ENCODE measurements around the gene GNG3.
A peak's percentile ranks its signal among the peaks of the same experiment; 100 is the strongest.
"Not testable (repeated sequence)": the region's sequence is repeated elsewhere in the genome, so short reads cannot be mapped to it uniquely, and the experiment has no call there.

GNG3 gene

GRCh38 chr11:62669420-62670161 is 37.9 kb upstream of the GNG3 start:
- H3K4me3 ChIP-seq (ENCODE audit: low read depth, low read length), result no peak overlapping the region
- TF ChIP-seq CTCF (IDR thresholded peaks at IDR 0.05; ENCODE audit: control insufficient read depth, extremely low read depth, insufficient read depth), result no peak
- DNase-seq (ENCODE audit: low read depth), result peak; percentile 71

GRCh38 chr11:62671236-62671607 is 36.3 kb upstream of the GNG3 start:
- TF ChIP-seq CTCF (IDR thresholded peaks at IDR 0.05; ENCODE audit: control insufficient read depth, extremely low read depth, insufficient read depth), result no peak

GRCh38 chr11:62671608-62672389 is 35.7 kb upstream of the GNG3 start, which contains the start of the genes LBHD1 and UQCC3:
Gene LBHD1, minus strand, starts transcription at chr11:62672267. Its CDS starts 2,236 bp downstream, at chr11:62670031.
Gene UQCC3, plus strand, starts transcription at chr11:62671673. Its CDS starts 73 bp downstream, at chr11:62671746.
- DNase-seq (ENCODE audit: low read depth), result no peak
- peak within 1 kb of the TSS; percentile 89 for H3K4me3 ChIP-seq (ENCODE audit: low read depth, low read length)
- no peak for TF ChIP-seq CTCF (IDR thresholded peaks at IDR 0.05; ENCODE audit: control insufficient read depth, extremely low read depth, insufficient read depth)

More at GRCh38 chr11:62671236-62671607, 36.3 kb upstream of the GNG3 start:
- no peak for DNase-seq (ENCODE audit: low read depth)
- peak overlapping the region; percentile 89 for H3K4me3 ChIP-seq (ENCODE audit: low read depth, low read length)

GRCh38 chr11:62673196-62673525 is 34.3 kb upstream of the GNG3 start:
- no peak overlapping the region for H3K4me3 ChIP-seq (ENCODE audit: low read depth, low read length)
- no peak for DNase-seq (ENCODE audit: low read depth)
- no peak for TF ChIP-seq CTCF (IDR thresholded peaks at IDR 0.05; ENCODE audit: control insufficient read depth, extremely low read depth, insufficient read depth)

- DNase-seq (ENCODE audit: low read depth); H3K4me3 ChIP-seq (ENCODE audit: low read depth, low read length): not testable (repeated sequence)
These were observed 32.1 kb upstream of the GNG3 start for GRCh38 chr11:62675415-62675814.

- no peak for DNase-seq (ENCODE audit: low read depth)
- H3K4me3 ChIP-seq (ENCODE audit: low read depth, low read length), result no peak overlapping the region
- no peak for TF ChIP-seq CTCF (IDR thresholded peaks at IDR 0.05; ENCODE audit: control insufficient read depth, extremely low read depth, insufficient read depth)
These were observed 30.8 kb upstream of the GNG3 start for GRCh38 chr11:62676698-62677097.

- DNase-seq (ENCODE audit: low read depth), result no peak
- peak overlapping the region; percentile 96; the same call in 1 of the 2 replicates for H3K4me3 ChIP-seq (ENCODE audit: low read depth, low read length)
- TF ChIP-seq CTCF (IDR thresholded peaks at IDR 0.05; ENCODE audit: control insufficient read depth, extremely low read depth, insufficient read depth), result no peak
These were observed 30.3 kb upstream of the GNG3 start for GRCh38 chr11:62677156-62677555.

Measured in LNCaP clone FGC (cell line).